Panc1 (cell line): Measurements from ENCODE around the gene ODC1.

Experiments used
- POLR2AphosphoS5 ChIP-seq: IDR thresholded peaks from 2 replicates; pipeline ENCODE4 v1.6.1; 2012; ENCODE audit warnings: mild to moderate bottlenecking, low read depth, low read length, moderate library complexity
- TCF7L2 ChIP-seq: IDR thresholded peaks from 2 replicates; pipeline ENCODE4 v1.6.1; 2011; ENCODE audit warnings: mild to moderate bottlenecking, low read depth, low read length, inconsistent platforms
- TF ChIP-seq, protein P1 (sequence below): fragments of 450-650 bp; IDR thresholded peaks from 2 replicates; pipeline ENCODE4 v1.5.1; 2017; ENCODE audit warnings: mild to moderate bottlenecking
- TF ChIP-seq, protein P2 (sequence below), 2 experiments: IDR thresholded peaks; 2 replicates each; pipeline ENCODE4 v1.6.1; 2011 to 2012; ENCODE audit warnings: low read depth in 2 of 2, control low read depth in 1 of 2, low read length in 1 of 2, mild to moderate bottlenecking in 1 of 2, moderate library complexity in 1 of 2; ENCODE audit not compliant: insufficient read depth in 1 of 2

DNA sequence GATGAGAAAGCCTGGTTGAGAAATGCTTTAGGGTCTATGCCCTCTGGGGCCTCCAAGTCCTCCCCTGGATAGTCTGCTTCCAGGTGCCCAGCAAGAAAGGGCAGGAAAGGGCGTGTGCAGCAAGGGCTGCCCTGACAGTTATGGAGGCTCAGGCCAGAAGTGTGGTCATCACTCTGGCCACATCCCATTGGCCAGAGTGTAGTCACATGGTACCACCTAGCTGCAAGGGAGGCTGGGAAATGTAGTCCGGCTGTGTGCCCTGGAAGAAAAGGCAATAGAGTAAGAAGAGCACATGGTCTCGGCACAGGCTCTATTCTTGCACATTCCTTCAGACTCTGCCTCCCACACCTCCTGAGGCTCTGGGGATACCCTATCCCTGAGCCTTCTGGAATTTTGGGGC is 35.7 kb downstream of the ODC1 start:
- TF ChIP-seq, protein P1, sequence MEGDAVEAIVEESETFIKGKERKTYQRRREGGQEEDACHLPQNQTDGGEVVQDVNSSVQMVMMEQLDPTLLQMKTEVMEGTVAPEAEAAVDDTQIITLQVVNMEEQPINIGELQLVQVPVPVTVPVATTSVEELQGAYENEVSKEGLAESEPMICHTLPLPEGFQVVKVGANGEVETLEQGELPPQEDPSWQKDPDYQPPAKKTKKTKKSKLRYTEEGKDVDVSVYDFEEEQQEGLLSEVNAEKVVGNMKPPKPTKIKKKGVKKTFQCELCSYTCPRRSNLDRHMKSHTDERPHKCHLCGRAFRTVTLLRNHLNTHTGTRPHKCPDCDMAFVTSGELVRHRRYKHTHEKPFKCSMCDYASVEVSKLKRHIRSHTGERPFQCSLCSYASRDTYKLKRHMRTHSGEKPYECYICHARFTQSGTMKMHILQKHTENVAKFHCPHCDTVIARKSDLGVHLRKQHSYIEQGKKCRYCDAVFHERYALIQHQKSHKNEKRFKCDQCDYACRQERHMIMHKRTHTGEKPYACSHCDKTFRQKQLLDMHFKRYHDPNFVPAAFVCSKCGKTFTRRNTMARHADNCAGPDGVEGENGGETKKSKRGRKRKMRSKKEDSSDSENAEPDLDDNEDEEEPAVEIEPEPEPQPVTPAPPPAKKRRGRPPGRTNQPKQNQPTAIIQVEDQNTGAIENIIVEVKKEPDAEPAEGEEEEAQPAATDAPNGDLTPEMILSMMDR, result no peak
- TF ChIP-seq POLR2AphosphoS5 (no peak), TCF7L2 (no peak)
- TF ChIP-seq, protein P2, sequence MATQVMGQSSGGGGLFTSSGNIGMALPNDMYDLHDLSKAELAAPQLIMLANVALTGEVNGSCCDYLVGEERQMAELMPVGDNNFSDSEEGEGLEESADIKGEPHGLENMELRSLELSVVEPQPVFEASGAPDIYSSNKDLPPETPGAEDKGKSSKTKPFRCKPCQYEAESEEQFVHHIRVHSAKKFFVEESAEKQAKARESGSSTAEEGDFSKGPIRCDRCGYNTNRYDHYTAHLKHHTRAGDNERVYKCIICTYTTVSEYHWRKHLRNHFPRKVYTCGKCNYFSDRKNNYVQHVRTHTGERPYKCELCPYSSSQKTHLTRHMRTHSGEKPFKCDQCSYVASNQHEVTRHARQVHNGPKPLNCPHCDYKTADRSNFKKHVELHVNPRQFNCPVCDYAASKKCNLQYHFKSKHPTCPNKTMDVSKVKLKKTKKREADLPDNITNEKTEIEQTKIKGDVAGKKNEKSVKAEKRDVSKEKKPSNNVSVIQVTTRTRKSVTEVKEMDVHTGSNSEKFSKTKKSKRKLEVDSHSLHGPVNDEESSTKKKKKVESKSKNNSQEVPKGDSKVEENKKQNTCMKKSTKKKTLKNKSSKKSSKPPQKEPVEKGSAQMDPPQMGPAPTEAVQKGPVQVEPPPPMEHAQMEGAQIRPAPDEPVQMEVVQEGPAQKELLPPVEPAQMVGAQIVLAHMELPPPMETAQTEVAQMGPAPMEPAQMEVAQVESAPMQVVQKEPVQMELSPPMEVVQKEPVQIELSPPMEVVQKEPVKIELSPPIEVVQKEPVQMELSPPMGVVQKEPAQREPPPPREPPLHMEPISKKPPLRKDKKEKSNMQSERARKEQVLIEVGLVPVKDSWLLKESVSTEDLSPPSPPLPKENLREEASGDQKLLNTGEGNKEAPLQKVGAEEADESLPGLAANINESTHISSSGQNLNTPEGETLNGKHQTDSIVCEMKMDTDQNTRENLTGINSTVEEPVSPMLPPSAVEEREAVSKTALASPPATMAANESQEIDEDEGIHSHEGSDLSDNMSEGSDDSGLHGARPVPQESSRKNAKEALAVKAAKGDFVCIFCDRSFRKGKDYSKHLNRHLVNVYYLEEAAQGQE (IDR thresholded peaks at IDR 0.05; ENCODE audit: insufficient read depth in 1 of 2, low read depth in 2 of 2, low read length in 1 of 2), result no peak
